ENCODE measurements around the gene HYAL3.

Gene HYAL3

GRCh38 chr3:50294492-50295403 is 4.5 kb downstream of the HYAL3 start:
- TF ChIP-seq, protein P1, sequence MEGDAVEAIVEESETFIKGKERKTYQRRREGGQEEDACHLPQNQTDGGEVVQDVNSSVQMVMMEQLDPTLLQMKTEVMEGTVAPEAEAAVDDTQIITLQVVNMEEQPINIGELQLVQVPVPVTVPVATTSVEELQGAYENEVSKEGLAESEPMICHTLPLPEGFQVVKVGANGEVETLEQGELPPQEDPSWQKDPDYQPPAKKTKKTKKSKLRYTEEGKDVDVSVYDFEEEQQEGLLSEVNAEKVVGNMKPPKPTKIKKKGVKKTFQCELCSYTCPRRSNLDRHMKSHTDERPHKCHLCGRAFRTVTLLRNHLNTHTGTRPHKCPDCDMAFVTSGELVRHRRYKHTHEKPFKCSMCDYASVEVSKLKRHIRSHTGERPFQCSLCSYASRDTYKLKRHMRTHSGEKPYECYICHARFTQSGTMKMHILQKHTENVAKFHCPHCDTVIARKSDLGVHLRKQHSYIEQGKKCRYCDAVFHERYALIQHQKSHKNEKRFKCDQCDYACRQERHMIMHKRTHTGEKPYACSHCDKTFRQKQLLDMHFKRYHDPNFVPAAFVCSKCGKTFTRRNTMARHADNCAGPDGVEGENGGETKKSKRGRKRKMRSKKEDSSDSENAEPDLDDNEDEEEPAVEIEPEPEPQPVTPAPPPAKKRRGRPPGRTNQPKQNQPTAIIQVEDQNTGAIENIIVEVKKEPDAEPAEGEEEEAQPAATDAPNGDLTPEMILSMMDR (IDR thresholded peaks at IDR 0.05), result no peak

DNA sequence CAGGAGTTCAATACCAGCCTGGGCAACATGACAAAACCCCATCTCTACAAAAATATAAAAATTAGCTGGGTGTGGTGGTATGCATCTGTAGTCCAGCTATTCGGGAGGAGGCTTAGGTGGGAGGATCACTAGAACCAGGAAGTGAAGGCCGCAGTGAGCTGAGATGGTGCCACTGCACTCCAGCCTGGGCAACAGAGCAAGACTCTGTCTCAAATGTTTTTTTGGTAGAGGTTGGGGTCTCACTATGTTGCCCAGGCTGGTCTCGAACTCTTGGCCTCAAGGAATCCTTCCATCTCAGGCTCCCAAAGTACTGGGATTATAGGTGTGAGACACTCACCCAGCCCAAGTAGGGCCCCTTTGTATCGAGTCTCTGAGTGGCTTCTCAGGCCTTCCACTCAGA is 5.1 kb downstream of the HYAL3 start:
- TF ChIP-seq, protein P1 (IDR thresholded peaks at IDR 0.05), result no peak

DNA sequence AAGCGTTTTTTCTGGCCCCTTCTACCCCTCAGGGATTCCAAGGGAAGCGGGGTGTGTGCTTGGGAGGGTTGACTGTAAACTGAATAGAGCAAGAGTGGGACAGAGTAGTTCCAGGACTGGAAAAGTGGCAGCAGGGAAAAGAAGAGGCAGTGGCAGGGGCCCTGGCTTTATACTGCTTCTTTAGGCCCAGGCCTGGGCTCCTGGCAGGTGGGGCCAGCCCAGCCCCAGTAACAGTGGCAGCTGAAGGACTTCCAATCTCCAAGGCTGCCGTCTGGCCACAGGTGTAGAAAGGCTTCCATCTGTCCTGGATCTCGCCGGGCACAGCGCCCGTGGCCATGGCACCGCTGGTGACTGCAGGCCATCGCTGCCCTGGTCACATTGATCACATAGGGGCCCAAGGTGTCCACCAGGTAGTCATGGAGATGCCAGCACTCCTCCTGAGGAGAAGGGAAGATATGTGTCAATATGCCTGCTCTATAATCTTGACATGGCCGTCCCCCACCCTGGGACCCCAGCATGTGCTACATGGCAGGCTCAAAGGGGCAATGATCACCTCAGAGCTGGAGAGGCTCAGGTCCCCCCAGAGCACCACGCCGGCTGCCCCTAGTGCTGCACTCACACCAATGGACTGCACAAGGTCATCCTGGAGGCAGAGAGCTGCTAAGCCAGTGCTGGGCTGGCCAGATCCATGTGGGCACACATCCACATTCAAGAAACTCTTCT is 6.0 kb downstream of the HYAL3 start:
- TF ChIP-seq, protein P1 (IDR thresholded peaks at IDR 0.05), result no peak

GRCh38 chr3:50292159-50293078 is 6.8 kb downstream of the HYAL3 start, which contains the start of gene IFRD2:
TSS of gene IFRD2 (minus strand) at chr3:50292429. CDS start at chr3:50292274, 155 bp downstream.
- TF ChIP-seq, protein P1 (IDR thresholded peaks at IDR 0.05), result no peak

DNA sequence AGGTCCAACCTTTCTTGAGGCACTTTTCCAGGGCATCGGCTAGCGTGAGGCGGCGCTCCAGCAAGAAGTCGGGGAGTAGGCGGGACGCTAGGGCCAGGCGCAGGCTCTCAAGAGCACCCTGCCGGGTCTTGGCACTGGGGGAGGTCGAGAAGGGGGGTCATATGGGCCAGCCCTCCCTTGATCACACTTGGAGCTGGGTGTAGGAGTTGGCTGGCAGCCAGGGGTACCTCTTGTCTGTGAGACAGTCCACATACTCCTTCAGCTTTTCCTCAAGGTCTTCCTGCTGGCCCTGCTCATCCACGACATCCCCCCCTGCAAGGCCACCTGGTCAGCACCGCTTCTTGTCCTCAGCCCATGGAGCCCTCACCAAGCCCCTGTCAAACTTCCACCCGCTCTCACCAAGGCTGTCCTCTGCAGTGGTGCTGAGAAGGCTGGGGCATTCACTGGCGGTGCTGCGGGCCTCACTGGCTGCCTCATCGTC is 9.0 kb downstream of the HYAL3 start:
- TF ChIP-seq, protein P1 (IDR thresholded peaks at IDR 0.05), result no peak

- TF ChIP-seq, protein P1 (IDR thresholded peaks at IDR 0.05), result no peak
Measured at GRCh38 chr3:50289130-50289529, 10.1 kb downstream of the HYAL3 start.
